ENCODE results near the gene ZCCHC2. TPM values are rescaled to one million over a fixed set of nuclear protein-coding genes. Genes with fewer than 3 reads are reported as not detected.

Gene ZCCHC2
- polyA plus RNA-seq, 2 of the 4 experiments (the other 2 are of a cell fraction) = 7.6 to 12.5 TPM

- no peak for FAIRE-seq
- Histone ChIP-seq H3K9me3 (no peaks in the 10 kb centered on the region), H3K27ac (no peak overlapping the region), H3K4me2 (no peak overlapping the region), H3K4me3 (no peak overlapping the region), H3K4me1 (no peaks in the 10 kb centered on the region)
- CTCF ChIA-PET = interaction anchor here (0.9 kb wide), 1 partner anchor 35 kb away, joined by 3 read pairs; no protein-coding TSS in a partner anchor
- ATAC-seq = no peak
- 76% methylated on average over 12 of the region's 12 CpGs for WGBS (ENCODE audit: missing lambda C conversion rate)
- no peak for TF ChIP-seq PHF8 (IDR thresholded peaks at IDR 0.05; ENCODE audit: borderline replicate concordance, low read depth)
- TF ChIP-seq ZFP36 (IDR thresholded peaks at IDR 0.05; ENCODE audit: borderline replicate concordance, partially characterized antibody) = no peak
- no peak for TF ChIP-seq ZC3H11A (IDR thresholded peaks at IDR 0.05)
- TF ChIP-seq ZSCAN20 (CRISPR knock-in tag; IDR thresholded peaks at IDR 0.05) = no peak
- POLR2A ChIA-PET = no interaction called here
- peak in 1 of 2 experiments; percentile 7 for DNase-seq (ENCODE audit: low read depth in 1 of 2, low spot score in 1 of 2)
Observed at GRCh38 chr18:62621546-62621945, 98.7 kb downstream of the ZCCHC2 start.

GRCh38 chr18:62625019-62625418 is 102.2 kb downstream of the ZCCHC2 start:
- ChIA-PET CTCF (interaction anchor here (1.0 kb wide), 1 partner anchor 14 kb away, joined by 3 read pairs; no protein-coding TSS in a partner anchor), POLR2A (no interaction called here)
- TF ChIP-seq ZFP36 (IDR thresholded peaks at IDR 0.05; ENCODE audit: borderline replicate concordance, partially characterized antibody) = no peak
- no peak for TF ChIP-seq HOXB13 (CRISPR knock-in tag; IDR thresholded peaks at IDR 0.05; ENCODE audit: low read depth)
- TF ChIP-seq ESRRA (IDR thresholded peaks at IDR 0.05; ENCODE audit: borderline replicate concordance, low read length) = no peak
- no peak for TF ChIP-seq GATA3 (IDR thresholded peaks at IDR 0.05; ENCODE audit: borderline replicate concordance)
- TF ChIP-seq, protein P1, sequence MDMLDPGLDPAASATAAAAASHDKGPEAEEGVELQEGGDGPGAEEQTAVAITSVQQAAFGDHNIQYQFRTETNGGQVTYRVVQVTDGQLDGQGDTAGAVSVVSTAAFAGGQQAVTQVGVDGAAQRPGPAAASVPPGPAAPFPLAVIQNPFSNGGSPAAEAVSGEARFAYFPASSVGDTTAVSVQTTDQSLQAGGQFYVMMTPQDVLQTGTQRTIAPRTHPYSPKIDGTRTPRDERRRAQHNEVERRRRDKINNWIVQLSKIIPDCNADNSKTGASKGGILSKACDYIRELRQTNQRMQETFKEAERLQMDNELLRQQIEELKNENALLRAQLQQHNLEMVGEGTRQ (IDR thresholded peaks at IDR 0.05) = no peak
- TF ChIP-seq, protein P2, sequence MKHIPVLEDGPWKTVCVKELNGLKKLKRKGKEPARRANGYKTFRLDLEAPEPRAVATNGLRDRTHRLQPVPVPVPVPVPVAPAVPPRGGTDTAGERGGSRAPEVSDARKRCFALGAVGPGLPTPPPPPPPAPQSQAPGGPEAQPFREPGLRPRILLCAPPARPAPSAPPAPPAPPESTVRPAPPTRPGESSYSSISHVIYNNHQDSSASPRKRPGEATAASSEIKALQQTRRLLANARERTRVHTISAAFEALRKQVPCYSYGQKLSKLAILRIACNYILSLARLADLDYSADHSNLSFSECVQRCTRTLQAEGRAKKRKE (CRISPR knock-in tag; IDR thresholded peaks at IDR 0.05; ENCODE audit: low read depth) = no peak
- no peak for TF ChIP-seq ZNF302 (CRISPR knock-in tag; IDR thresholded peaks at IDR 0.05)
- TF ChIP-seq HOXB5 (CRISPR knock-in tag; IDR thresholded peaks at IDR 0.05) = no peak
- H3K4me3 ChIP-seq = no peak overlapping the region
- H3K4me2 ChIP-seq = 0 out of 3 replicates have a peak overlapping the region, but pooled peaks have one; percentile 4
- 64% methylated on average over 5 of the region's 5 CpGs for WGBS (ENCODE audit: missing lambda C conversion rate)
- H3K27ac ChIP-seq = no peak overlapping the region
- H3K9me3 ChIP-seq = no peaks in the 10 kb centered on the region
- H3K4me1 ChIP-seq = no peaks in the 10 kb centered on the region
- ATAC-seq (no peak; a peak in 1 of 6 replicates), DNase-seq (ENCODE audit: low read depth in 1 of 2, low spot score in 1 of 2) (no peak), FAIRE-seq (no peak)

Other genes with a start within 250 kb of the ZCCHC2 start
- gene TNFRSF11A, start 197.7 kb upstream of the ZCCHC2 start, polyA plus RNA-seq (2011; rRNA removed) = 4.0 and 5.2 TPM in 2 replicates
- gene TNFRSF11A, start 197.7 kb upstream of the ZCCHC2 start, polyA plus RNA-seq (2017; fragmentation: RNase III; extraction: RNeasy Plus Mini Kit Qiagen cat#74134 plus additional on column Dnase treatment) = 1.9 to 2.1 TPM (median 2.0 TPM) in 3 replicates
- gene PHLPP1, start 192.5 kb downstream of the ZCCHC2 start, polyA plus RNA-seq (2011; rRNA removed) = 12.1 and 12.8 TPM in 2 replicates
- gene PHLPP1, start 192.5 kb downstream of the ZCCHC2 start, polyA plus RNA-seq (2017; fragmentation: RNase III; extraction: RNeasy Plus Mini Kit Qiagen cat#74134 plus additional on column Dnase treatment) = 5.9 to 6.5 TPM (median 6.0 TPM) in 3 replicates